SH-SY5Y (cell line): ENCODE data around the gene CFAP20DC.

ENCODE experiments used
- GATA2 ChIP-seq: IDR thresholded peaks from 2 replicates; pipeline ENCODE4 v1.6.1; 2011; ENCODE audit warnings: mild to moderate bottlenecking, low read depth, low read length
- GATA3 ChIP-seq: IDR thresholded peaks from 2 replicates; pipeline ENCODE4 v1.6.1; 2011; ENCODE audit warnings: low read depth, mild to moderate bottlenecking, low read length, moderate library complexity

DNA sequence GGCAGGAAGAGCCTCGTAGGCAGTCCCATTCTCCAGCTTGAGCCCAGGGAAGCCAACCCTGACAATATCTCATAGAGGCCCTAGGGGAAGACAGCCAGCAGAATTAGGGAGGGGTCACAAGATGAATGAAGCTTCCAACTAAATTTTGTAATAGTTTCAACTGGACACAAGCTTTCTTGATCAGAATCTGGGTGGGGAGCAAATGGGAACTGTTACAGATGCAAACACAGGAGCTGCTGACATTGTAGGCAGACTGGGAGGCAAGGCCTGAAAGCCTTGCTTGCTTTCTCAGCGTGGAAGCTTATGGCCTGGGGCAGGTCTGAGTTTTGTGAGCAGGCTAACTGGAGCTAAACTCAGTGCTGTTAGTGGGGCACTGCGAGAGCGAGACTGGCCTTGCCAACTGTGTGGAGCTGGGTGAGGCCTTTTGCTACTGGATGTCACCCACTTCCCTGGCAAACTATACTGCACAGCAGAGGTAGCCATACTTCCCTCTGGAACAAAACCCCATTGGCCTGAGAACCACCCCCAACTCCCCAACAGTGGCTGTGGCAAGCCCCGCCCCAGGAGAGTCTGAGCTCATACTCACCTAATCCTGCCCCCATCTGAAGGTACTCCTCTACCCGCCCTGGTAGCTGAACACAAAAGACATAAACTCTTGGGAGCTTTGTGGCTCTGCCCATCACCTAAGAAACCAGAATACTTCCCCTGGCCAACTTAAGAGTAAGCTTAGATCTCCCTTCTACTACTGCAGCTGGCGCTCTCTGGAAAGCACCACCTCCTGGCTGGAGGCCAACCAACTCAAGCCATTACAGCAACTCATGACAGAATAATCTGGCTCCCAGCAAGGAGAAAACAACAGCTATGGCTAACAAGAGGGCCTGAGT is 42.9 kb downstream of the CFAP20DC start:
- TF ChIP-seq GATA3, result no peak
- TF ChIP-seq GATA2, result no peak
